GM11168 (cell line): ENCODE results near the gene STIP1.
"Not testable (repeated sequence)": the region's sequence is repeated elsewhere in the genome, so short reads cannot be mapped to it uniquely, and the experiment has no call there.

ENCODE experiments used
- in situ Hi-C: fragments of 300-500 bp; cut with MboI; formaldehyde crosslinking; loops from one replicate; pipeline ENCODE4 v1.12.0; 2022; ENCODE audit warnings: low sequenced_read_pairs; ENCODE audit not compliant: unreplicated experiment

The STIP1 gene

GRCh38 chr11:64156235-64157011 is 29.5 kb upstream of the STIP1 start:
- in situ Hi-C loops: loop anchor here (5.0 kb wide), 1 partner anchor 164 kb away; no protein-coding TSS in a partner anchor

- in situ Hi-C loops: loop anchor here (5.0 kb wide), 1 partner anchor 166 kb away; no protein-coding TSS in a partner anchor
These were observed 28.2 kb upstream of the STIP1 start for GRCh38 chr11:64157631-64158394.

GRCh38 chr11:64161037-64161436 is 24.9 kb upstream of the STIP1 start:
- in situ Hi-C loops: no loop called here

GRCh38 chr11:64162769-64163168 is 23.2 kb upstream of the STIP1 start:
- in situ Hi-C loops: not testable (repeated sequence)

GRCh38 chr11:64163951-64164350 is 22.0 kb upstream of the STIP1 start:
- in situ Hi-C loops: no loop called here

- in situ Hi-C loops: no loop called here
These were observed 21.3 kb upstream of the STIP1 start for GRCh38 chr11:64164392-64165312.

- in situ Hi-C loops: no loop called here
These were observed 20.5 kb upstream of the STIP1 start for GRCh38 chr11:64165481-64165841.

- in situ Hi-C loops: no loop called here
These were observed 19.9 kb upstream of the STIP1 start, which contains the start of gene MACROD1 for GRCh38 chr11:64165842-64166635. MACROD1 (minus strand) TSS chr11:64166113; CDS start chr11:64165994, 119 bp downstream.

GRCh38 chr11:64170419-64170818 is 15.6 kb upstream of the STIP1 start:
- in situ Hi-C loops: no loop called here

GRCh38 chr11:64173616-64174355 is 12.2 kb upstream of the STIP1 start:
- in situ Hi-C loops: no loop called here

GRCh38 chr11:64176751-64177150 is 9.2 kb upstream of the STIP1 start:
- in situ Hi-C loops: no loop called here

- in situ Hi-C loops: no loop called here
These were observed 7.8 kb upstream of the STIP1 start for GRCh38 chr11:64178203-64178602.

GRCh38 chr11:64178951-64179639 is 6.9 kb upstream of the STIP1 start:
- in situ Hi-C loops: no loop called here

- in situ Hi-C loops: no loop called here
These were observed 5.1 kb upstream of the STIP1 start for GRCh38 chr11:64180891-64181290.

GRCh38 chr11:64181506-64182411 is 4.2 kb upstream of the STIP1 start:
- in situ Hi-C loops: no loop called here

GRCh38 chr11:64183890-64184289 is 2.1 kb upstream of the STIP1 start:
- in situ Hi-C loops: no loop called here

- in situ Hi-C loops: no loop called here
These were observed 737 bp upstream of the STIP1 start for GRCh38 chr11:64185175-64185692.
